Activated CD8-positive, alpha-beta memory T cell treated with anti-CD3 and anti-CD28 coated beads, Interleukin-2, amount 50 U/mL, for 48 hours (primary cell): Measurements from ENCODE around the gene COL4A1.

Source experiments
- DNase-seq: peaks from one replicate; pipeline ENCODE4 v3.0.0-alpha.2; 2020

COL4A1 gene

GRCh38 chr13:110150384-110151101, 156.4 kb downstream of the COL4A1 start:
- no peak for DNase-seq

- no peak for DNase-seq
Measured at GRCh38 chr13:110149036-110149435, 157.9 kb downstream of the COL4A1 start.

- no peak for DNase-seq
Measured at GRCh38 chr13:110140099-110140498, 166.9 kb downstream of the COL4A1 start.

- no peak for DNase-seq
Measured at GRCh38 chr13:110138700-110139036, 168.3 kb downstream of the COL4A1 start.

- peak; percentile 83 for DNase-seq
Measured at GRCh38 chr13:110138010-110138699, 168.8 kb downstream of the COL4A1 start.

- DNase-seq = no peak
Measured at GRCh38 chr13:110137680-110138009, 169.3 kb downstream of the COL4A1 start.

GRCh38 chr13:110136660-110137585, 170.0 kb downstream of the COL4A1 start:
- no peak for DNase-seq

GRCh38 chr13:110135977-110136597, 170.9 kb downstream of the COL4A1 start:
- DNase-seq = no peak

- DNase-seq = no peak
Measured at GRCh38 chr13:110134801-110135200, 172.2 kb downstream of the COL4A1 start.

- no peak for DNase-seq
Measured at GRCh38 chr13:110133425-110134235, 173.3 kb downstream of the COL4A1 start.

- DNase-seq = no peak
Measured at GRCh38 chr13:110132225-110132982, 174.6 kb downstream of the COL4A1 start.

GRCh38 chr13:110131424-110131823, 175.5 kb downstream of the COL4A1 start:
- DNase-seq = no peak

- DNase-seq = no peak
Measured at GRCh38 chr13:110130431-110130830, 176.5 kb downstream of the COL4A1 start.

GRCh38 chr13:110129539-110130186, 177.3 kb downstream of the COL4A1 start:
- no peak for DNase-seq

- DNase-seq = no peak
Measured at GRCh38 chr13:110129076-110129475, 177.9 kb downstream of the COL4A1 start.

- no peak for DNase-seq
Measured at GRCh38 chr13:110128546-110128945, 178.4 kb downstream of the COL4A1 start.

- no peak for DNase-seq
Measured at GRCh38 chr13:110127986-110128511, 178.9 kb downstream of the COL4A1 start.

GRCh38 chr13:110126391-110126961, 180.5 kb downstream of the COL4A1 start:
- DNase-seq = no peak

- DNase-seq = no peak
Measured at GRCh38 chr13:110125613-110126272, 181.2 kb downstream of the COL4A1 start.

- DNase-seq = no peak
Measured at GRCh38 chr13:110125157-110125556, 181.8 kb downstream of the COL4A1 start.
